GM18858 (cell line): ENCODE measurements around the gene DDIT3.

Experiments used
- ATAC-seq: cut with Tn5 transposase; IDR thresholded peaks from one replicate; pipeline ENCODE4 v1.9.1; 2021; ENCODE audit not compliant: unreplicated experiment

Gene DDIT3

GRCh38 chr12:57547288-57548012, 27.1 kb upstream of the DDIT3 start:
- no peak for ATAC-seq

- ATAC-seq, result peak; percentile 97
These were observed 26.3 kb upstream of the DDIT3 start, which contains the start of gene DCTN2 for GRCh38 chr12:57546438-57547287. TSS of gene DCTN2 (minus strand) at chr12:57547192. CDS start at chr12:57547063, 129 bp downstream.

- no peak for ATAC-seq
These were observed 25.6 kb upstream of the DDIT3 start for GRCh38 chr12:57545809-57546437.

- ATAC-seq, result no peak
These were observed 23.3 kb upstream of the DDIT3 start for GRCh38 chr12:57543581-57543980.

GRCh38 chr12:57541717-57542116, 21.4 kb upstream of the DDIT3 start:
- ATAC-seq, result no peak

GRCh38 chr12:57541001-57541400, 20.7 kb upstream of the DDIT3 start:
- ATAC-seq, result no peak

GRCh38 chr12:57539134-57539768, 18.9 kb upstream of the DDIT3 start:
- no peak for ATAC-seq

- ATAC-seq, result no peak
These were observed 16.3 kb upstream of the DDIT3 start for GRCh38 chr12:57536597-57536942.

- ATAC-seq, result no peak
These were observed 15.7 kb upstream of the DDIT3 start for GRCh38 chr12:57535764-57536596.

- no peak for ATAC-seq
These were observed 14.8 kb upstream of the DDIT3 start for GRCh38 chr12:57534991-57535543.

GRCh38 chr12:57534250-57534649, 13.9 kb upstream of the DDIT3 start:
- ATAC-seq, result no peak

- ATAC-seq, result no peak
These were observed 12.8 kb upstream of the DDIT3 start for GRCh38 chr12:57533108-57533507.

GRCh38 chr12:57531836-57532235, 11.5 kb upstream of the DDIT3 start:
- ATAC-seq, result no peak

GRCh38 chr12:57530396-57531142, 10.3 kb upstream of the DDIT3 start:
- no peak for ATAC-seq

GRCh38 chr12:57529831-57530230, 9.5 kb upstream of the DDIT3 start:
- no peak for ATAC-seq

- ATAC-seq, result no peak
These were observed 8.7 kb upstream of the DDIT3 start for GRCh38 chr12:57528831-57529555.

- no peak for ATAC-seq
These were observed 7.9 kb upstream of the DDIT3 start for GRCh38 chr12:57528176-57528575.

- ATAC-seq, result no peak
These were observed 6.9 kb upstream of the DDIT3 start for GRCh38 chr12:57527184-57527583.
